PC-9 (cell line): ENCODE results near the gene UAP1L1.

Source experiments
- CTCF ChIP-seq: fragments of 200-600 bp; sonication (generic); conservative IDR thresholded peaks from 2 replicates; pipeline ENCODE4 v1.6.1; 2017; ENCODE audit warnings: mixed run types, antibody characterized with exemption, mild to moderate bottlenecking, moderate library complexity
- EZH2 ChIP-seq: fragments of 200-600 bp; sonication (generic); IDR thresholded peaks from 2 replicates; pipeline ENCODE4 v1.8.0; 2017; ENCODE audit warnings: antibody characterized with exemption, low read depth

GRCh38 chr9:137082222-137082924 is 5.1 kb downstream of the UAP1L1 start:
- TF ChIP-seq EZH2 (no peak), CTCF (no peak)
